ENCODE measurements around the gene PTPRD.
"Not testable (repeated sequence)": the region's sequence is repeated elsewhere in the genome, so short reads cannot be mapped to it uniquely, and the experiment has no call there.

PTPRD gene

DNA sequence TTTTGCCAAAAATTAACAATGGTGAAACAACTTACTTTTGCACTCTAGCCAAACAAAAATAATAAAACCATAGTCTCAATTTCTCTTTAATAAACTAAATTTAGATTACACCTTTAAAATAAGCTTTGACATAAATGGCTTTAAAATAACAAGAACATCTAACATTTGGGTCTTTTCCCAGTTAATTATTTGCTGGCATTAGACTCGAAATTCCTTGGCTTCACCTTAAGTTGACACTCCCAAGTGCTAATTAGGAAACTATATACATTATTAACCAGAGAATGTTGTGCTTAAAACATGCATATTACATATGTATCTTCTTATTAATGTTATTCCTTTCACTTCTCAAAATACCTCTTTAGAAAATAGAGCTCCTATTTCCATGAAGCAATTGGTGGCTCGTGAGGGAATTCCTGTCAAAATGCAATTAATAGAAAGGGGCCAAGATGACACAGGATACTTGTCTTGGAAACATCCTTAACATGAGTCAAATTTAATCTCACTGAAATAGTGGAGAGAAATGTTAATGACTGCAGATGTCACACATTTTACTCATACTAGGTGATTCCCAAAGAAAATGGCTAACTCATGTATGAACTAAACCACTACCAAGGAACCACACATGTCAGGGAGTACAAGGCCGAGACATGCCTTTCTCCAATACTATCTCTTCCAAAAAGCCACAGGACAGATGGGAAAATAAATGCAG is 1880.3 kb downstream of the PTPRD start:
- DNase-seq, result no peak

DNA sequence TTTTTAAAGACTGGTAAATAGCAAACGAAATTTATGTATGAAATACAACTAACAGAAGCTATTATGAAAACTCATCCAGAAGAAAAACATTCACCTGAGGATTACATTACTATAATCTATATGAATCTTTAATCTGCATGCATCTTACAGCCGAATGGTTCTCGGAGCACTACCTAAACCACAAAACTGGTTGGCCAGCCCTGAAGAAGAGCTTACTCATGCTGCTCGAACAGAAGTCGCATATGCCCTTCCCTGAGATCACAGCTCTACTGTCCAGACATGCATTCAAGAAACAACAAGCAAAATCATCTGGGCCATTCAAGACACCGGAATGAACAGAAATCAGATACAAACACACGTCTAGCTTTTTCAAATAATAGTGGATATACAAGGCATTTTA is 1882.2 kb downstream of the PTPRD start:
- no peak for DNase-seq

DNA sequence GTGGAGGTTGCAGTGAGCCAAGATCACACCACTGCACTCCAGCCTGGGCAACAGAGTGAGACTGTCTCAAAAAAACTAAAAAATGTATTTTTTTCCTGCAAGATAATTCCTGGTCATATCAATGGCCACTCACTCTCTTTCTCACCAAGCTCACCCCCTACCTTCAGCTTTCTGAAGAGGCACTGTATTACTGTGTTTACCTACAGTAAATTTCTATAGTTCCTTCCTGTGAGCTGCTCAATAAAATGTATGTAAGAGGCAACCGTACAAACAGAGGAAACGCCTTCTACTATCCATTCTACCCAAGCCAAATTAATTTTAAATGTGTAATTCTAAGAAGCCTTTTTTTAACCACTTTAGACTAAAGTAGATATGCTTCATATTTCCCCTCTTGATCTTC is 1883.9 kb downstream of the PTPRD start:
- DNase-seq, result no peak

DNA sequence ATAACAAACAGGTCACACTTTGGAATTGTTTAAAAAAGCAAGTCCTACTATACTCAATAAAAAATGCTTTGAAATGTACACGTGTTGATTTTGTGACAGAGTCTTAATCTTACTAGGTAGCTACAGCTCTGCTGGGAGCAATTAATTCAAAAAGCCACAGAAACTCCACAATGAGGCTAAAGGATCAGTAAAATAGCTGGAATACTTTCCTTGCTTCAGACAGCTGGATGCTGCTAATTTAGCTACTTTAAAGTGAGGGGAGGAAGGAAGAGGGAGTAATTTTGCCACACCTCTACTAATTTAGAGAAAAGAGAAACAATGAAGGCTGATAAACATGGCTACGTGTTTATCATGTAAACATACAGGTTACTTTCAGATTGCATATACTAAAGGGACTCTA is 1885.6 kb downstream of the PTPRD start:
- no peak for DNase-seq

DNA sequence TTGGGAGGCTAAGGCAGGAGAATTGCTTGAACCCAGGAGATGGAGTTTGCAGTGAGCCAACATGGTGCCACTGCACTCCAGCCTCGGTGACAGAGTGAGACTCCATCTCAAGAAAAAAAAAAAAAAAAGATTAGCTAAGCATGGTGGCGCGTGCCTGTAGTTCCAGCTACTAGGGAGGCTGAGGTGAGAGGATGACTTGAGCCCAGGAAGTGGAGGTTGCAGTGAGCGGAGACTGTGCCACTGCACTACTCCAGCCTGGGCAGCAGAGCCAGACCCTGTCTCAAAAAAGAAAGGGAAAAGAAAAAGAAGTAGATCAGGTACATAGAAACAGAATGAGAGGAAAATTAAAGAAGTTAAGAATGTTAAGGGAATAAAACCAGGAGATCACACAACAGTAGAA is 1886.1 kb downstream of the PTPRD start:
- no peak for DNase-seq

DNA sequence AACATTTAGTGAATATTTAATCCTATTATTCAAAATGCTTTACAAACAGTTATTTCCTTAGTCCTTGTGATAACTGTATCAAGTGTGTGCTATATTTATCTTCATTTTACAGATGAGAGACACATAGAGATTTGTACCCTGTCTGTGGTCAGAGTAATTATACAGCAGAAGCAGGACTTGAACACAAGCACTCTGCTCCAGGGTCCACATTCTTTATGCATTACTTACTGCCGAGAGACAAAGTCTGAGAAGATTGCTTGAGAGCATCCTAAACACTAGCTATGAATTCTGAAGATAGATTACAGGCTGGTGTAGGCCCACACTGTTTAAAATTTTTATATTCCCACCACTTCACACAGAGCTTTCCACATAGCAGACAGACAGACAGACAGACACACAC is 1887.2 kb downstream of the PTPRD start:
- no peak for DNase-seq

GRCh38 chr9:8724284-8725018 is 1888.4 kb downstream of the PTPRD start:
- no peak for DNase-seq

GRCh38 chr9:8723195-8723594 is 1889.6 kb downstream of the PTPRD start:
- DNase-seq, result no peak

DNA sequence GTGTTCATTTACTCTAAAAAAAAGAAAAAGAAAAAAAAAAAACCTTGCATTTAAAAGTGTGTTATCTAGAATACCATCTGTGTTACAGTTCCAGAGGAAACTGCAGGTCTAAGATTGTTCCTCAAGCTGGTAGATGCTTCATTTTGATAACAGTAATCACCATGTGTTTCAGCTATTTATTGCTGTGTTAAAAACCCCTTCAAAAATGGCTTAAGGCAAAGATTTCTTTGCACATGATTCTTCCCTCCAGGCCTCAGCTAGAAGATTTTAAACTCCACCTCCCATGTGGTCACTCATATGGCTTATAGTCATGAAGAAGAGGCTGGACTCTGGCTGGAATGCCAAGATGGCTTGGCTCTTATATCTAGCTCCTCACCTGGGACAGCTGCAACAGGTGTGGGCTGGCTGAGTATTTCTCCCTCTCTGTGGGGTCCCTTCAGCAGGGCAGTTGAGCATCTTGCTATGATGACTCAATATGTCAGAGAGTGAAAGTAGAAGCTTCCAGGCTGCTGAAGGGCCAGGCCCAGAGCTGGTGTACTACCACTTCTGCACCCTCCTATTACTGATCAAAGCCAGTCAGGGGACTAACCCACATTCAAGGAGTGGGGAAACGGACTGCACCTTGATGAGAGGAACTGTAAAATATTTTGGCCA is 1892.8 kb downstream of the PTPRD start:
- no peak for DNase-seq

- DNase-seq, result no peak
Observed at GRCh38 chr9:8718121-8718725, 1894.6 kb downstream of the PTPRD start.

- no peak for DNase-seq
Observed at GRCh38 chr9:8717146-8717545, 1895.7 kb downstream of the PTPRD start.

GRCh38 chr9:8715788-8716187 is 1897.0 kb downstream of the PTPRD start:
- DNase-seq, result no peak

GRCh38 chr9:8713811-8714165 is 1899.0 kb downstream of the PTPRD start:
- no peak for DNase-seq

DNA sequence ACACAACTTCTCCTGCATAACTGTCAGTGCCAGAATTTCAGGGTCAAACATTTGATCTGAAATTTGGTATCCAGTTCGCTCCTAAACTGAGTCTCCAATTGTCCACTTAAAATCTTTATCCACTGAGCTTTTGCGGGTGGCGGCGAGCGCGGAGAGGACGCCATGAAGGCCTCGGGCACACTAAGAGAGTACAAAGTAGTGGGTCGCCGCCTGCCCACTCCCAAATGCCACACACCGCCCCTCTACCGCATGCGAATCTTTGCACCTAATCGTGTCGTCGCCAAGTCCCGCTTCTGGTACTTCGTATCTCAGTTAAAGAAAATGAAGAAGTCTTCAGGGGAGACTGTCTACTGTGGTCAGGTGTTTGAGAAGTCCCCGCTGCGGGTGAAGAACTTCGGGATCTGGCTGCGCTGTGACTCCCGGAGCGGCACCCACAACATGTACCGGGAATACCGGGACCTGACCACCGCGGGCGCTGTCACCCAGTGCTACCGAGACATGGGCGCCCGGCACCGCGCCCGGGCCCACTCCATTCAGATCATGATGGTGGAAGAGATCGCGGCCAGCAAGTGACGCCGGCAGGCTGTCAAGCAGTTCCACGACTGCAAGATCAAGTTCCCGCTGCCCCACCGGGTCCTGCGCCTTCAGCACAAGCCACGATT is 1899.5 kb downstream of the PTPRD start:
- no peak for DNase-seq

GRCh38 chr9:8709731-8710130 is 1903.1 kb downstream of the PTPRD start:
- DNase-seq, result no peak

GRCh38 chr9:8708728-8709127 is 1904.1 kb downstream of the PTPRD start:
- DNase-seq, result no peak

- no peak for DNase-seq
Observed at GRCh38 chr9:8706998-8707397, 1905.8 kb downstream of the PTPRD start.

DNA sequence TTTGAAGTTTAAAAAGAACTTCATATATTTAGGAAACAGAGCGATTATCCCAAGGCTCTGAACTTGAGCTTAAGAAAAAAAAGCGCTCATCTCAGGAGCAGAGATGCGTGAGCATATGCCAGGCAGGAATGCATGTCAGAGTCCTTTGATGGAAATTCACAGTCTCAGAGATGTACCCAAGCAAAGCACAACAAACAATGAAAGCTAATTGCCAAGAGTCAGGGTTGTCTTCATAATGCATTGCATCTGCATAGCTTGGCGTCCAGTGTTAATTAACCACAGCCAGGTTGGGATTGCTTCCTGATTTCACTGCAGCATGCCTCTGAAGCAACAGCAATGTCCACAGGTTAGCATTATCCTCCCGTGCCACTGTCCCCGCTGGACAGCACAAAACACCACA is 1906.3 kb downstream of the PTPRD start:
- no peak for DNase-seq

GRCh38 chr9:8705861-8706260 is 1906.9 kb downstream of the PTPRD start:
- DNase-seq, result no peak

DNA sequence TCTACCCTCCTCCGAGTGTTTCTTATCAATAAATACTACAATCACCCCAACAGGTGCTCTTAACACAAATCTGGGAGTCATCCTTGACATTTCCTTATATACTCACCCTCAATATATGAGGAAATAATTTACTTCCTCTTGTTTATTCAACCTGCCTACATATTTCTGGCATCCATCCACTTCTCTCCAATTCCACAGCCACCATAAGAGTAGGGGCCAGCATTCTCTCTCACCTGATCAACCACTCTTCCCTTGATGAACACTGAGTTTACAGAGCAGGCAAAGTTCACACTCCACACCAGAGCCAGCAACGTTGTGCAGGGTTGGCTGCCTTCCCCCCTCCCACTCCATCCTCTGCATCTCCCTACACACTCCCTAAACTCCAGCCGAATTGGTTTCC is 1908.9 kb downstream of the PTPRD start:
- DNase-seq, result no peak

DNA sequence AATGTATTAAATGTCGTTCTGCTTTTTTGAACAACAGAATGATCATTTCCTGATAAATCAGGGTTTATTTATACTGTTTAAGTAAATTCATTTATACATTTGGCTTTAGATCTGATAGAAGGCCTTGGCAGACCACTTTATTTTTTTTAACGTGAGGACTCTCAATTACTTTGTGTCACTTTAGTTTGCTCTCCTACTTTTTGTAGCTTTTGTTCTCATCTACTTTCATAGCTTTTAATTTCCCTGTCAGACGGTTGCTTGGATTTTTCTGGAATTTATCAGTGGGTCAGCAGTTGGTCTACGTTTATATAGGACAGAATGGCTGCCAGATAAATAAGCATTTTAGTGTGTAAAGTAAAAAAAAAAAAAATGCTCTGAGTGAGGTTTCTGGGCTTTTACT is 1910.9 kb downstream of the PTPRD start:
- no peak for DNase-seq

- DNase-seq, result not testable (repeated sequence)
Observed at GRCh38 chr9:8697565-8697964, 1915.2 kb downstream of the PTPRD start.

- no peak for DNase-seq
Observed at GRCh38 chr9:8696516-8696915, 1916.3 kb downstream of the PTPRD start.

Data from CD4-positive, alpha-beta T cell treated with Interferon alpha-2 for 1 hour (primary cell).